Gastroesophageal sphincter (tissue), 4 donors: ENCODE results near the gene FBXO36. TPM values are rescaled to one million over a fixed set of nuclear protein-coding genes. Genes with fewer than 3 reads are reported as not detected.

ENCODE experiments used
- ATAC-seq: fragments of 150-250 bp; one replicate; pipeline ENCODE4 v1.9.1; 2016; ENCODE audit warnings: mild to moderate bottlenecking, moderate library complexity
- H3K27ac ChIP-seq, 4 donors: fragments of 200-600 bp; sonication (generic) in 3 of 4; 1 replicate in 3 of 4; 2 replicates in 1 of 4; pipeline ENCODE4 v1.5.1; 2016 to 2019
- H3K27me3 ChIP-seq: fragments of 200-600 bp; sonication (generic); one replicate; pipeline ENCODE4 v1.5.1; 2019
- H3K36me3 ChIP-seq, 2 donors: fragments of 200-600 bp; sonication (generic); one replicate each; pipeline ENCODE4 v1.5.1; 2019; ENCODE audit warnings: control low read depth in 1 of 2
- H3K4me1 ChIP-seq, 3 donors: fragments of 200-600 bp; sonication (generic); 1 replicate in 2 of 3; 2 replicates in 1 of 3; pipeline ENCODE4 v1.5.1; 2016 to 2019; ENCODE audit warnings: control low read depth in 2 of 3
- H3K4me3 ChIP-seq, 2 donors: fragments of 200-600 bp; sonication (generic); one replicate each; pipeline ENCODE4 v1.5.1; 2019; ENCODE audit warnings: mild to moderate bottlenecking in 1 of 2, moderate library complexity in 1 of 2
- H3K9me3 ChIP-seq, 3 donors: fragments of 200-600 bp; sonication (generic); one replicate each; pipeline ENCODE4 v1.5.1; 2017 to 2019; ENCODE audit warnings: control low read depth in 2 of 3
- CTCF ChIP-seq, 4 experiments: fragments of 200-600 bp in 2 of 4; fragments of 450-650 bp in 2 of 4; sonication (generic) in 1 of 4; IDR thresholded peaks; one replicate each; pipeline ENCODE4 v1.5.1; 2017 to 2019; ENCODE audit warnings: antibody characterized with exemption in 4 of 4, mild to moderate bottlenecking in 2 of 4, moderate library complexity in 2 of 4
- EP300 ChIP-seq: sonication (generic); formaldehyde crosslinking; IDR thresholded peaks from one replicate; pipeline ENCODE4 v1.6.1; 2017; ENCODE audit warnings: antibody characterized with exemption, mild to moderate bottlenecking
- POLR2A ChIP-seq, 2 donors: fragments of 450-650 bp; IDR thresholded peaks; one replicate each; pipeline ENCODE4 v1.6.1; 2017; ENCODE audit warnings: antibody characterized with exemption in 2 of 2, mild to moderate bottlenecking in 2 of 2, moderate library complexity in 1 of 2
- POLR2AphosphoS5 ChIP-seq: sonication (generic); formaldehyde crosslinking; IDR thresholded peaks from one replicate; pipeline ENCODE4 v1.6.1; 2017; ENCODE audit warnings: antibody characterized with exemption
- WGBS, 2 donors: methylation state at CpG; one replicate each; pipeline ENCODE4 v1.1.5; 2018; ENCODE audit warnings: low coverage in 1 of 2; 5-methylcytosine and 5-hydroxymethylcytosine counted together
- total RNA-seq, 4 donors: library from RNA; depleted of rRNA; stranded (reverse); fragments of >200 nt; gene quantifications; one replicate each; pipeline ENCODE4 v1.1.0, GENCODE V29; 2016

The FBXO36 gene
- total RNA-seq, 4 donors from 2014 or later: 2.2 to 3.6 (median 3.4) TPM

GRCh38 chr2:229971298-229971790, 49.0 kb downstream of the FBXO36 start:
- ATAC-seq: no peak
- WGBS, 2 donors: 87 to 100% methylated on average over 2 of the region's 3 CpGs
- no peak overlapping the region for H3K27ac ChIP-seq
- H3K9me3 ChIP-seq: no peaks in the 10 kb centered on the region
- no peaks in the 10 kb centered on the region for H3K36me3 ChIP-seq
- H3K27me3 ChIP-seq: no peaks in the 10 kb centered on the region
- no peak overlapping the region for H3K4me3 ChIP-seq
- no peak for TF ChIP-seq CTCF (IDR thresholded peaks at IDR 0.05)
- no peak for TF ChIP-seq EP300
- peaks cover 0 to 7% (median 6%) of the 10 kb centered on the region in 3 donors for H3K4me1 ChIP-seq

GRCh38 chr2:229974266-229974665, 52.0 kb downstream of the FBXO36 start:
- no peak overlapping the region for H3K4me3 ChIP-seq
- TF ChIP-seq POLR2AphosphoS5 (no peak), EP300 (no peak), POLR2A (IDR thresholded peaks at IDR 0.05) (no peak), CTCF (IDR thresholded peaks at IDR 0.05) (peak in 1 of 4 experiments; percentile 9)
- no peaks in the 10 kb centered on the region for H3K27me3 ChIP-seq
- WGBS, 2 donors: 22 to 46% methylated on average over 6 of the region's 6 CpGs
- H3K4me1 ChIP-seq: peaks cover 0 to 7% (median 6%) of the 10 kb centered on the region in 3 donors
- no peaks in the 10 kb centered on the region for H3K36me3 ChIP-seq
- ATAC-seq: no peak
- H3K9me3 ChIP-seq: no peaks in the 10 kb centered on the region
- peak overlapping the region in 1 of 4 donors; percentile 26 for H3K27ac ChIP-seq

- Histone ChIP-seq H3K4me1 (peaks cover 0 to 19% (median 7%) of the 10 kb centered on the region in 3 donors), H3K36me3 (no peaks in the 10 kb centered on the region), H3K4me3 (peak overlapping the region in 1 of 2 donors; percentile 22), H3K9me3 (no peaks in the 10 kb centered on the region), H3K27me3 (no peaks in the 10 kb centered on the region), H3K27ac (peak overlapping the region in 3 of 4 donors; percentile 63 to 74 (median 71))
- peak; percentile 88 for ATAC-seq
- WGBS, 2 donors: 15 to 20% methylated on average over 1 to 4 of the region's 7 CpGs
- TF ChIP-seq POLR2AphosphoS5 (peak; percentile 27), EP300 (no peak), CTCF (IDR thresholded peaks at IDR 0.05) (peak in 1 of 4 experiments; percentile 23)
Observed at GRCh38 chr2:229980431-229981184, 58.3 kb downstream of the FBXO36 start.

GRCh38 chr2:229993236-229993635, 70.9 kb downstream of the FBXO36 start:
- Histone ChIP-seq H3K4me1 (no peaks in the 10 kb centered on the region), H3K27ac (no peak overlapping the region), H3K9me3 (no peaks in the 10 kb centered on the region), H3K4me3 (no peak overlapping the region), H3K27me3 (no peaks in the 10 kb centered on the region), H3K36me3 (no peaks in the 10 kb centered on the region)
- 92 to 95% methylated on average over 6 of the region's 6 CpGs for WGBS, 2 donors
- ATAC-seq: no peak
- TF ChIP-seq EP300 (no peak), CTCF (IDR thresholded peaks at IDR 0.05) (no peak), POLR2AphosphoS5 (no peak)

- WGBS, 2 donors: 82 to 87% methylated on average over 4 of the region's 4 CpGs
- Histone ChIP-seq H3K27me3 (no peaks in the 10 kb centered on the region), H3K4me3 (no peak overlapping the region), H3K27ac (no peak overlapping the region), H3K36me3 (no peaks in the 10 kb centered on the region), H3K4me1 (no peaks in the 10 kb centered on the region), H3K9me3 (no peaks in the 10 kb centered on the region)
- TF ChIP-seq CTCF (IDR thresholded peaks at IDR 0.05) (no peak), POLR2AphosphoS5 (no peak), EP300 (no peak), POLR2A (IDR thresholded peaks at IDR 0.05) (no peak)
- no peak for ATAC-seq
Observed at GRCh38 chr2:229996320-229996719, 74.0 kb downstream of the FBXO36 start.
